HK-2 (cell line): Measurements from ENCODE around the gene KISS1R.

Source experiments
- DNase-seq: peaks from one replicate; pipeline ENCODE4 v3.0.0-alpha.2; 2018; ENCODE audit not compliant: unreplicated experiment

Gene KISS1R

DNA sequence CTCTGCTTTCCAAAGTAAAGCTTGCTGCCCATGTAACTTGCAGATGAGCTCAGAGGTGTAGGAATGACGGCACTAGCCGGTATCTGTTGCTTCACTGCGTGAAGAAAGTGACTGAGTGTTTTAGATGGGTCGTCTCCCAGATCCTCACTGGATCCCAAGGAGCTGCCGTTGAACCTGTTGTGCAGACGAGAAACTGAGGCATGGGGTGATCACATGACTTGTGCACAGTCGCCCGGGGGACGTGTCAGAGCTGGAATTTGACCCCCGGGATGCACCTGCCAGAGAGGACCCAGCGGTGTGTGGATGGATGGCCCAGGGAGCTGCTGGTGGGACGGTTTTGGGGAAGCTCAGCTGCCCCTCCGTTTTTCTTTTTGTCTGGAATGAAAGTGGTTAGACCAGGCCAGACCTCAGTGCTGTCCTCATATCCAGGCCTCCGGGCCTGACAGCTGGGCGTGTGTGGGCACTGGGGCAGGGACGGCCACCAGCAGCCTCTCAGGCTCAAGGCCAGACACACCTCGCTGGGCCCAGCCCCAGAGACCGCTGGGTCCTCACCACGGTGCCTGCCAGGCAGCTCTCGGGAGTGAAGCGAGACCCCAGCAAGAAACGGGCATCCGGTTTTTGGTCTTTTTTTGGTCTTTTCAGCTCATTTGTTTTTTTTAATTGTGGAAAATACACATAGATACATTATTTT is 21.2 kb downstream of the KISS1R start:
- no peak for DNase-seq

DNA sequence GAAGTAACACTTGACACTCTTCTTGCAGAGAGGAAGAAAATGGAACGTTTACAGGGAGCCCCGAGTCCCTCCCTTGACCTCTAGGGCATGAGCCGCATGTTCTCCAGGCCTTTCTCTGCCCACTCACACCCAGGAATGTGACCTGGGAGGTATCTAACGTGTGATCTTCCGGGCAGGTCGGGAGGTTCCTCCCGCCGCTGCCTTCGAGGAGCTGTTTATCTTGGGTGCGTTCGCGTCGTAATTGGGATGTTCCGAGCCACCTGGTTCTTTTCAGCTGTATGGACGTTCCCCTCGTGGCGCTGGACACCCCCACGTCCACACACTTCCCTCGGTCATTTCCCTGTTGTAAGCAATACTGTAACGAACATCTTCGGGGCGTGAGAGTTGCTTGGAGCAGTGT is 22.3 kb downstream of the KISS1R start:
- no peak for DNase-seq

DNA sequence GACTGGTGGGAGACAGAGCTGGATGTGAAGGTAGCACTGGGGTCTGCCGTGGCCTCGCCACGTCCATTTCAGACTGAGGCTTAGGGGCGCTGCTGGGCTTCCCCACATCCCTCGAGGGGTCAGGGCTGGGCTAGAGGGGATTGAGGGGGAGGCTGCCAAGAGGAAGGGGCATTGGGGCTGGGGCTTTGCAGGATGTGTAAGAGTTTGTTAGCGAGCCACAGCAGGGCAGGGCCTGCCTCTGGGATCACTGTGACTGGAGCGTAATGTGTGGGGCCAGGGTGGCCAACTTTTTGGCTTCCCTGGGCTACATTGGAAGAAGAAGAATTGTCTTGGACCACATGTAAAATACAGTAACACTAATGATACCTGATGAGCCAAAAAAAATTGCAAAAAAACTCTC is 22.8 kb downstream of the KISS1R start:
- DNase-seq = no peak

DNA sequence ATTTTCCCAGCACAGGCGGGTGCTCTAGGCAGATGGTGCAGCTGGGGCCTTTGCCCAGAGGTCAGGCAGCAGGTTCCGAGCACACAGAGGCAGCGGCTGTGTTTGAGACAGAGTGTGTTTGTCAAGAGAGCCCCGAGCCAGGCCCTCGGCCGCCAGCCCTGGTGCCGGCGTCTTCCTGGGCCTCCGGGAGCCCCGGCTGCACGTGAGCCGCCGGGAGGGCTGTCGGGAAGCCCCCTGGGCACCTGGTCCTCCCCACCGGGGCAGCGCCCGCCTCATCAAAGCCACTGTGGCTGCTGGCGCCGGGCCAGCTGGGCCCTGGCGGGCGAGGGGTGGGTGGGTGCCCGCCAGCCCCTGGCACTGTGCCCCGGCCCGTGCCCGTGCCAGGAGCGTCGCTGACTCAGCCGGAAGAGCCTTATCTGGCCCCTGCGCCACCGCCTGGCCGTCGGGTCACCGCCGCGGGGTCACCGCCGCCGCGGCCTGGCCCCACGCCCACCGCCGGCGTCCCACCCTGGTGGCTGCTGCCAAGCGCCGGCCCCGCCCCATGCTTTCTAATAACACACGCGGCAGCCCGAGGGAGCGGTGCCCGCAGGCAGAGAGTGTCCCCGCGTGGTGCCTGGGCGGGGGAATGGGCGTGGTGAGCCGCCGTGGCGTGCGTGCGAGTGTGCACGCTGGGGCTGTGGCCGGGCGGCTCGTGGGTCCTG is 23.6 kb downstream of the KISS1R start:
- peak; percentile 77 for DNase-seq

DNA sequence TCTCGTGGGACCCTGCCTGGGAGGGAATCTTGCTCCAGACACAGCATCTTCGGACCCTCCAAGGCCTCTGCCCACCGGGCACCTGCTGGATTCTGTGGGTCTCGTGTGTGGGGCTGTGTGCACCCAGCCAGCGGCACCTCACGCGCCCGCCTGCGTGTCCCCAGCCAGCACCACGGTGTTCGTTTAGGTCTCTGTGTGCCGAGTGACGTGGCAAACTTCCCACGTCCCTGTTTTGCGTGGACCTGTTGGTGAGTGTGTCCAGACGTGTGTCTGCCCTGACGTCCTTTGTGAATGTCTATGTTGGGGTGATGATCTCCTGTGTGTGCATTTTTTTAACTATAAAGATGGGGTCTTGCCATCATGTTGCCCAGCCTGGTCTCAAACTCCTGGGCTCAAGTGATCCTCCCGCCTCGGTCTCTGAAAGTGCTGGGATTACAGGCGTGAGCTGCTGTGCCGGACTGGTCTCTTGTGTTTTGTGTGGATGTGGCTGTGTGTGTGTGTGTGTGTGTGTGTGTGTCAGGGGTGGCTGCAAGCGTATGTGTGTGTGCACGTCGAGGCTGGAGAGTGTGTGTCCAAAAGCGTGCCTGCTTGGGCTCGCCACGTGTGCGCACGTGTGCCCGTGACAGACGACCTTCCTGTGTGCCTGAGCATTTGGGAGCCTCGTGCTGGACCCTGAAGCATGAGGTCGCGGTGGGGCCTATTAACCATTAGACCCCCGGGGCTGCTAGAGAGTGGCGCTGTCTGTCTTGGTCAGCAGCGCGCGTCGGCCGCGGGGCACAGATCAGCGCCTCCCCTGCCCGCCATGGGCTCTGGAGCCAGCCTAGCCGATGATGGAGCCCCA is 24.4 kb downstream of the KISS1R start:
- no peak for DNase-seq

DNA sequence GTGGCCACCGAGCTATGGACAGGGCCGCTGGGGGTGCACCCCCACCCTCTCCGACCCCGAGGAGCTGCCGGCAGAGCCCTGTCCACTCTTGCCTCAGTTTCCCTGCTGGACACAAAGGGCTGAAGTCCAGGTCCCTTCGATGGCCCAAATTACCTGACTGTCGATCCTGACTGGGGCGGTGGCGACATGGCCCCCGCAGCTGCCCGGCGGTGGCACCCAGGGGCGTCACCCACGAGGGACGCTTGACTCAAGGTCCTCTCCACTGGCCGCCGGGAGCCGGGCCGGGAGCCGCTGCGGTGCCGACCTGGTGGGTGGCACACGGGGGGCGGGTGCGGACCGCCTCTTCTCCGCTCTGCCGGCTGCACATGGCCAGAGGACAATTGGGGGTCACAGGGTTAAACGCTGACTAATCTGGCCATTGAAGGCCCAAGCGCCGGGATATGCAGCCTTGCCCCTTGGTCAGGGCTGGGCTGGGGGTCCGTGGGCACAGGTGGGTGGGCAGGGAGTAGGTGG is 25.1 kb downstream of the KISS1R start:
- no peak for DNase-seq

DNA sequence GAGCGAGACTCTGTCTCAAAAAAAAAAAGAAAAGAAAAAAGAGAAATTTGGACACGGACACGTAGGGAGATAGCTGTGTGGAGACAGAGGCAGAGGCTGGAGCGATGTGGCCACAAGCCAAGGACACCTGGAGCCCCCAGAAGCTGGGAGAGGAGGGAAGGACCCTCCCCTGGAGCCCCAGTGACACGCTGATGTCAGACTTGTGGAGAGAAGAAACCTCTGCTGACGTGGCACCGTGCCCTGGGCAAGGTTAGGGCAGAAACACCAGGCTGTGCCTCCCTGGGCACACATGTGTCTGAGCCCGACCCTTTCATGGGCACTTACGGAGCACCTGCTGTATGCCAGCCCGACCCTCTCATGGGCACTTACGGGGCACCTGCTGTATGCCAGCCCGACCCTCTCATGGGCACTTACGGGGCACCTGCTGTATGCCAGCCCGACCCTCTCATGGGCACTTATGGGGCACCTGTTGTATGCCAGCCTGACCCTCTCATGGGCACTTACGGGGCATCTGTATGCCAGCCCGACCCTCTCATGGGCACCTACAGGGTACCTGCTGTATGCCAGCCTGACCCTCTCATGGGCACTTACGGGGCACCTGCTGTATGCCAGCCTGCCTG is 26.5 kb downstream of the KISS1R start:
- DNase-seq = no peak

DNA sequence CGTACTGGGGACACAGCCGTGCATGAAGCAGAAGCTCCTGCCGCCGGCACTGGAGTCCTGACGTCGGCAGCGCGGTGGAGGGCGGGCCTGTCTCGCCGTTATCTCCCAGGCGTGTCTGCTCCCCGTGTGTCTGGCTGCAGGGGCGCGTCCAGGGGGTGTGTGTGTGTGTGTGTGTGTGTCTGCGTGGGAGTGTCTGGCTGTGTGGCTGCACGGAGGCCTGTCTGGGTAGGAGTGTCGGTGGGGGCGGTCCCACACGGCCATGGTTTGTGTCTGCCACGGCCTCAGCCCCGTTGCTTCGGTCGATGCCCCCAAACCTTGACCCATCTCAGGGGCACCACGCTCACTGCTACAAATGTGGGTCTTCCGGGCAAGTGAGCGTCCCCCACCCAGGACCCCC is 27.0 kb downstream of the KISS1R start:
- DNase-seq = no peak

DNA sequence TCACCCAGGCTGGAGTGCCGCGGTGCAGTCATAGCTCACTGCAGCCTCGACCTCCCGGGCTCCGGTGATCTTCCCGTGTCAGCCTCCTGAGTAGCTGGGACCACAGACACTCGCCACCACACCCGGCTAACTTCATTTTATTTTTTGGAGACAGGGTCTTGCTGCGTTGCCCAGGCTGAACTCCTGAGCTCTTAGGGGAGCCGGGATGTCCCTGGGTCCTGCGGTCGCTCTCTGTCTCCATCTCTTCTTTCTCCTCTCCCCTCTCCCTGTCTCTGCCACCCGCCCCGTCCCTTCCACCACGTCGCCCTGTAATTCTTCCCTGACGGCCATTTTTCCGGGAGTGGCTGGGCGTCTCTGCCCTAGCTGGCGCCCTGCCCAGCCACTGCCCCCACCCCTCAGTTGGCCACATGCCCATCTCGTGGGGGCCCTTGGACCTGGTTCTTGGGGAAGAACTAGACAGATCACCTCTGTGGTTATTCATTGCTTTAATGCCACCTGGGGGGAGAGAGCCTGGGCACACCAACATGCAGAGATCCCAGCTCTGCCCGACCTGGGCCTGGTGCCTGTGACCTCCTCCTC is 27.6 kb downstream of the KISS1R start:
- DNase-seq = no peak

DNA sequence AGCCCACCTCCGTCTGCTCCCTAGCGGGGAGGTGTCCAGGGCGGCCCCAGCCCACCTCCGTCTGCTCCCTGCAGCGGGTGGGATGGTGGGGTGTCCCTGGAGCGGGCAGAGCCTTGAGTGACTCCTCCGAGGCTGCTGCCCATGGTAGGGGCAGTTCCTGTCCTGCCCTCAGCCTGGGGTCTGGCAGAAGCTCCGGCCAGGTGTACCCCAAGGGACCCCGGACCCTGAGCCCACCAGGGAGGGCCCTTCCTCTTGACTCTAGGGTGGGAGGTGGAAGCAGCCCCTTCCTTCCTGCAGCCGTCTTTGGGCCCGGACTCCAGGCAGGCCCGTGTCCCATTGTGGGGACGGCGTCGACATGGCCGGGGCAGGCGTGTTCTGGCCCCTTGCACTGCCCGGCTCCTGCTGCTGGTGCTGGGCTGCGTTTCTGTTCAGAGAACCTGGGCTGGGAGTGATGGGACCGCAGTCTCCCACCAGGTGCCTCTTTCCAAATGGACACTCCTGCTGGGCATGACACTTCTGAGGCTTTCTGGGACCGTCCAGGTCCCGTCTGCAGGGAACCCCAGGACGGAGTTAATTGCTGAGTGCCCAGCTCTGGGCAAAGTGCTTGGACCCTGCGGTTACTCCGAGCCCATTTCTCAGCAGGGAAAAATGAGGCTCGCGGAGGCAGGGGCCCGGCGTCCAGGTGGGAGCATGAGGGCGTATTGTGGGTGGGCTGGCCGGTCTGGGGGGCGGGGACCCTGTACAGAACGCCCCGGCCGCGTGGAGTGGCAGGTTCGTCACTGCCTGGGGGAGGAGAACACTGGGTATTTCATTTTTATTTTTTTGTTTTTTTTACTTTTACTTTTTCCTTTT is 28.5 kb downstream of the KISS1R start:
- no peak for DNase-seq

DNA sequence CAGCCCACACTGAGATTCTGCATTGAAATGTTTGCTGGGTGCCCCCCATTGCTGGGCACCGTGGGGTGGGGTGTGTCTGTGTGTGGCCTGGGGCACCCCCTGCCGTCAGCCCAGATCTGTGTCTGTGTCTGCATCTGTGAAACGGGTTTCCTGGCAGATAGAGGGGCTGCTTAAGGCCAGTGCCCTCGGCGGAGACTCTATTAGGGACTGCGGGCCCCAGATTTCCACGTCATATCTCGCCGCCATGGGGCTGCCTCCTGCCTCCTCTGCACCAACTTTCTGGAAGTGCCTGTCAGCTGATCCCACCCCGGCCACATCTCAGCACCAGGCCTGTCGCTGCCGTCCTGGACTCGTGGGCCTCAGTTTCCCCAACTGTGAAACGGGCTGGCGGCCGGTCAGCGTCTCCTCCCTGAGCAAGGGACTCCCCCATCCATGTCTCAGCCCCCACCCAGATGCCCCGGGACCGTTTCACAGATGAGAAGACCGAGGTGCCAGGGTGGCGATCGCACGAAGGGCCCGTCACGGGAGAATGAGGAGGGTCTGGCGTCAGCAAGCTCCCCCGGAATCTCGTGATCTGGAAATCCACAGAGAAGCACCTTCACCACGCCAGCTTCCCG is 30.1 kb downstream of the KISS1R start:
- DNase-seq = no peak

DNA sequence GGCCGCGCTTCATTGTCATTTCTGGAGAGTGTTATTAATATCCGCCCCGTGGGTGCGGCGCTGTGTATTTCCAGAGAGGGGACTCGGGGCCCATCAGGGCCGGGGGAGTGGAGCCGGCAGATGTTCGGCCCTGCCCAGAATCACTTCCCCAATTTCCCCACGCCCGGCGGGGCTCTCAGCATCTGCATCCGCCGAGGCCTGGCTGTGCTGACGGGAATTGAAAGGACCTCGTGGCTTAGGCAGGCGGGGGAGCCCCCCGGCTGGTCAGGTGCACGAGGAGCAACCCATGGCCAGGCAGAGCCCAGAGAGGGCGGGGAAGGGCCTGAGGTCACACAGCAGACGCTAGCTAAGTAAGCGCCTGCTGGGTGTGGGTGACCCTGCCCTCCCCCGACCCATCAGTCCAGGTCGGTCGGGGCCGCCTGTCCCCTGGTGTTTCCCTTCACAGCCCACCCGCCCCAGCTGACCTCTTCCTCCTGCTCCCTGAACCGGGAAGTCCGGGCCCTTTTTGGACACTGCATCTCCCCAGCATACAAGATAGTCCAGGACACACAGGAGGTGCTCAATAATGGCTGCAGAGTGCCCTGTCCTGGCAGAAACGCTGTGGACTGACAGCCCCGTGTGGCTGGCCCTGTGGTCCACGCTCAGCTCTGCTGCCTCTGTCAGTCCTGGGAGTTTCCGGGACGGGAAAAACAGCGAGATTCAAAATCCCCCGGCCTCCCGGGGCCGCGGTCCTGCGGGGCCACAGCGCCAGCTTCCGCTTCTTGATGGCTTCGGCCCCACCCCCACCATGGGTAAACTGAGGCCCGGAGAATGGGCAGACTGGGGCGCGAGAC is 30.8 kb downstream of the KISS1R start:
- no peak for DNase-seq

DNA sequence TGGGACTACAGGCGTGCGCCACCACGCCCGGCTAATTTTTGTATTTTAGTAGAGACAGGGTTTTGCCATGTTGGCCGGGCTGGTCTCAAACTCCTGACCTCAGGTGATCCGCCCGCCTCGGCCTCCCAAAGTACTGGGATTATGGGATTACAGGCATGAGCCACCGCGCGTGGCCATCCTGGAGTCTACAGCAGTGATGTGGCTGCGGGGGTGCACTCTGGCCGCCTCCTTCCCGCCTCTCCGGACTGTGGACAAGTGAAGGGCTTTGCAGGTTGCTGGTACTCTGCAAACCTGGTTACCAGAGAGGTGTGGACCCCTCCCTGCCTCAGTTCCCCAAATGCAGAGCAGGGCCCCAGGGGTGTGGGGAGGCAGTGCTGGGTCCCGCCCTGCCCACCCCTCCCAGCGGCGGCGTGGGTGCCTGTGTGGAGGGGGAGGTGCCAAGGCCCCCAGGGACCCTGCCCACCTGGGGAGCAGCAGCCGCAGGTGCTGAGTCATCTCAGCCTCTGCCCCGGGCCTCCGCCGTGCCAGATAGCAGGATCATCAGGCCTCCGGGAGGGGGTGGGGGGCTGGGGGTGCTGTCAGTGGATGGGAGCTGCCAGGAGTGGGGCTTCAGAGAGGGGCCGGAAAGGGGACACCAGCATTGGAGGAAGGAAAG is 31.8 kb downstream of the KISS1R start:
- DNase-seq = no peak

DNA sequence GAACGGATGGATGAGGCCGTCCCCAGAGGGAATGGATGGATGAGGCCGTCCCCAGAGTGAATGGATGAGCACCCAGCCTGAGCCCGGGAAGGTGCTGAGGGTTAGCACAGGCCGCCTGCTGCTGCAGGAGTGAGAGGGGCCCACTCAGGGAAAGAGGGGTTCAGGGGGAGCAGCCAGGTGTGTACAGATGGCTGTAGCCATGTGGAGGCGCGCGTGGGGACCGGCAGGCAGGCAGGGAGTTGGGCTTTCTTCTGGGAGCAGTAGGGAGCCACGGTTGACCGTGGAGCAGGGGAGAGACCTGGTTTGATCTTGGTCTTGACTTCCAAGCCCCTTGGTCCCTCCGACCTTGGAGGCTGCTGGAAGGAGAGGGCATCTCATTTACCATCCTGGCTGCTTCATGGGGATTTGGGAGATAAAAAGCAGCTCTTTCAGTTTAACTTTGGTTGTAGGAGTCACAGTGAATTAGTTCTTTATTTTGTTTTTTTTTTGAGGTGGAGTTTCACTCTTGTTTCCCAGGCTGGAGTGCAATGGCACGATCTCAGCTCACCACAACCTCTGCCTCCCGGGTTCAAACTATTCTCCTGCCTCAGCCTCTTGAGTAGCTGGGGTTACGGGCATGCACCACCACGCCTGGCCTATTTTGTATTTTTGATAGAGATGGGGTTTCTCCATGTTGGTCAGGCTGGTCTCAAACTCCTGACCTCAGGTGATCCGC is 33.4 kb downstream of the KISS1R start:
- no peak for DNase-seq

DNA sequence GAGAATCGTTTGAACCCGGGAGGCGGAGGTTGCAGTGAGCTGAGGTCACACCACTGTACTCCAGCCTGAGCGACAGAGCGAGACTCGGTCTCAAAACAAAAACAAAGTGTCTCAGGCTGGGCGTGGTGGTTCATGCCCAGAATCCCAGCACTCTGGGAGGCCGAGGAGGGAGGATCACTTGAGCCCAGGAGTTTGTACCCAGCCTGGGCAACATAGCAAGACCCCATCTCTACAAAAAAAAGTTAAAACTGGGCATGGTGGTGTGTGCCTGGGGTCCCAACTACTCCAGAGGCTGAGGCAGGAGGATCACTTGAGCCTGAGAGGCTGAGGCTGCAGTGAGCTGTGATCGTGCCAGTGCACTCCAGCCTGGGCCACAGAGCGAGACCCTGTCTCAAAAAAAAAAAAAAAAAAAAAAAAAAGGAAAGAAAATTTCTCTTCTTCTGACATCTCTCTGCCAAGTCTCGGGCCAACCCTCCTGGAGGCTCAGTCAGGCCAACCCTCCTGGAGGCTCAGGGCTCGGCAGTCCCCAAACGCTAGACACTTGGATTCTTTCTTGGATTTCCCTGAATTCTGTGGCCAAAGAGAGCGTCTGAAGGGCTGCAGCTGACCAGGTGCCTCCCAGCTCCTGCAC is 35.0 kb downstream of the KISS1R start:
- no peak for DNase-seq

DNA sequence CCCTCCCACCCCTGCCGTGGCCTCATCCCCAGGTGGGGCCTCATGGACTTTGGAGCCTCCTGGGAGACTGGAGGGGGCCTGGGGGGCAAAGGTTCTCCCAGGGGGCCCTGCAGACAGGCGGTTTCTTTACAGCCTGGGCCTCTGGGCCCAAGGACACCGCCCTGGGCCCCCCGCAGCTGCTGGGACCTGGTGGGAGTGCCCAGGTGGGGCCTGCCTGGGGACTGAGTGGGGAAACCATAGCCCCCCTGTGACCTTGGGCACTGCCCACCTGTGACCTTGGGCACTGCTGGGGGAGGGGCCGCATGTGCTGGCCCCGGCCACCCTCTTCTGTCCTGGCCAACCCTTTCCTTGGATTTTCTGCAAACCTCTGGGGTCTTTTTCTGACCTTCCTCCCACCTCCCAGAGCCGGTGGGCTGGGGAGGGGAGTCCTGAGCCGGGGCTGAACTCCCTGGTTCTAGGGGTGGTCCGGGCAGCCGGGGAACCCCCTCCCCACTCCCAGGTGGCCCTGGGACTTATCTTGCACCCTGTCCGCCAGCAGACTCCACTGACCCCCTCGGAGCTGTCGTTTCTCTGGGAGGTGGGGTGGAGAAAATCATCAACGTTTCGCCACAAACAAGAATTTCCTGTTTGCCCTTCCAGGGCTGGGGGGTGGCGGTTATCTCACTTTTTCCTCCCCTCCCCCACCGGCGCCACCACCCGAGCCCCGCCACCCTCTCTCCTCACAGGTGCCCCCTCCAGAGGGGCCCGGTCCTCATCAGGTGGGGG is 35.7 kb downstream of the KISS1R start:
- no peak for DNase-seq
